Gastroesophageal sphincter (tissue), 4 donors: ENCODE data around the gene TMEM266. TPM values are rescaled to one million over a fixed set of nuclear protein-coding genes. Genes with fewer than 3 reads are reported as not detected.

Experiments
- ATAC-seq: fragments of 150-250 bp; one replicate; pipeline ENCODE4 v1.9.1; 2016; ENCODE audit warnings: mild to moderate bottlenecking, moderate library complexity
- H3K27ac ChIP-seq, 4 donors: fragments of 200-600 bp; sonication (generic) in 3 of 4; 1 replicate in 3 of 4; 2 replicates in 1 of 4; pipeline ENCODE4 v1.5.1; 2016 to 2019
- H3K27me3 ChIP-seq: fragments of 200-600 bp; sonication (generic); one replicate; pipeline ENCODE4 v1.5.1; 2019
- H3K36me3 ChIP-seq, 2 donors: fragments of 200-600 bp; sonication (generic); one replicate each; pipeline ENCODE4 v1.5.1; 2019; ENCODE audit warnings: control low read depth in 1 of 2
- H3K4me1 ChIP-seq, 3 donors: fragments of 200-600 bp; sonication (generic); 1 replicate in 2 of 3; 2 replicates in 1 of 3; pipeline ENCODE4 v1.5.1; 2016 to 2019; ENCODE audit warnings: control low read depth in 2 of 3
- H3K4me3 ChIP-seq, 2 donors: fragments of 200-600 bp; sonication (generic); one replicate each; pipeline ENCODE4 v1.5.1; 2019; ENCODE audit warnings: mild to moderate bottlenecking in 1 of 2, moderate library complexity in 1 of 2
- H3K9me3 ChIP-seq, 3 donors: fragments of 200-600 bp; sonication (generic); one replicate each; pipeline ENCODE4 v1.5.1; 2017 to 2019; ENCODE audit warnings: control low read depth in 2 of 3
- EP300 ChIP-seq: sonication (generic); formaldehyde crosslinking; IDR thresholded peaks from one replicate; pipeline ENCODE4 v1.6.1; 2017; ENCODE audit warnings: antibody characterized with exemption, mild to moderate bottlenecking
- POLR2A ChIP-seq, 2 donors: fragments of 450-650 bp; IDR thresholded peaks; one replicate each; pipeline ENCODE4 v1.6.1; 2017; ENCODE audit warnings: antibody characterized with exemption in 2 of 2, mild to moderate bottlenecking in 2 of 2, moderate library complexity in 1 of 2
- POLR2AphosphoS5 ChIP-seq: sonication (generic); formaldehyde crosslinking; IDR thresholded peaks from one replicate; pipeline ENCODE4 v1.6.1; 2017; ENCODE audit warnings: antibody characterized with exemption
- WGBS, 2 donors: methylation state at CpG; one replicate each; pipeline ENCODE4 v1.1.5; 2018; ENCODE audit warnings: low coverage in 1 of 2; 5-methylcytosine and 5-hydroxymethylcytosine counted together
- total RNA-seq, 4 donors: library from RNA; depleted of rRNA; stranded (reverse); fragments of >200 nt; gene quantifications; one replicate each; pipeline ENCODE4 v1.1.0, GENCODE V29; 2016
- TF ChIP-seq, protein P1 (sequence below), 4 experiments: fragments of 200-600 bp in 2 of 4; fragments of 450-650 bp in 2 of 4; sonication (generic) in 1 of 4; IDR thresholded peaks; one replicate each; pipeline ENCODE4 v1.5.1; 2017 to 2019; ENCODE audit warnings: antibody characterized with exemption in 4 of 4, mild to moderate bottlenecking in 2 of 4, moderate library complexity in 2 of 4

Gene TMEM266
- total RNA-seq, 4 donors from 2014 or later: 0.77 TPM; not detected in 3

- no peak for TF ChIP-seq POLR2AphosphoS5
- no peak for TF ChIP-seq POLR2A (IDR thresholded peaks at IDR 0.05)
- TF ChIP-seq, protein P1, sequence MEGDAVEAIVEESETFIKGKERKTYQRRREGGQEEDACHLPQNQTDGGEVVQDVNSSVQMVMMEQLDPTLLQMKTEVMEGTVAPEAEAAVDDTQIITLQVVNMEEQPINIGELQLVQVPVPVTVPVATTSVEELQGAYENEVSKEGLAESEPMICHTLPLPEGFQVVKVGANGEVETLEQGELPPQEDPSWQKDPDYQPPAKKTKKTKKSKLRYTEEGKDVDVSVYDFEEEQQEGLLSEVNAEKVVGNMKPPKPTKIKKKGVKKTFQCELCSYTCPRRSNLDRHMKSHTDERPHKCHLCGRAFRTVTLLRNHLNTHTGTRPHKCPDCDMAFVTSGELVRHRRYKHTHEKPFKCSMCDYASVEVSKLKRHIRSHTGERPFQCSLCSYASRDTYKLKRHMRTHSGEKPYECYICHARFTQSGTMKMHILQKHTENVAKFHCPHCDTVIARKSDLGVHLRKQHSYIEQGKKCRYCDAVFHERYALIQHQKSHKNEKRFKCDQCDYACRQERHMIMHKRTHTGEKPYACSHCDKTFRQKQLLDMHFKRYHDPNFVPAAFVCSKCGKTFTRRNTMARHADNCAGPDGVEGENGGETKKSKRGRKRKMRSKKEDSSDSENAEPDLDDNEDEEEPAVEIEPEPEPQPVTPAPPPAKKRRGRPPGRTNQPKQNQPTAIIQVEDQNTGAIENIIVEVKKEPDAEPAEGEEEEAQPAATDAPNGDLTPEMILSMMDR (IDR thresholded peaks at IDR 0.05): no peak
- no peak for TF ChIP-seq EP300
- Histone ChIP-seq H3K36me3 (no peaks in the 10 kb centered on the region), H3K27ac (no peak overlapping the region), H3K4me1 (no peaks in the 10 kb centered on the region), H3K4me3 (no peak overlapping the region), H3K9me3 (no peaks in the 10 kb centered on the region), H3K27me3 (peaks cover 42% of the 10 kb centered on the region)
- 16 to 41% methylated on average over 2 to 4 of the region's 10 CpGs for WGBS, 2 donors
- no peak for ATAC-seq
Observed at GRCh38 chr15:76183930-76184649, 124.3 kb downstream of the TMEM266 start.

DNA sequence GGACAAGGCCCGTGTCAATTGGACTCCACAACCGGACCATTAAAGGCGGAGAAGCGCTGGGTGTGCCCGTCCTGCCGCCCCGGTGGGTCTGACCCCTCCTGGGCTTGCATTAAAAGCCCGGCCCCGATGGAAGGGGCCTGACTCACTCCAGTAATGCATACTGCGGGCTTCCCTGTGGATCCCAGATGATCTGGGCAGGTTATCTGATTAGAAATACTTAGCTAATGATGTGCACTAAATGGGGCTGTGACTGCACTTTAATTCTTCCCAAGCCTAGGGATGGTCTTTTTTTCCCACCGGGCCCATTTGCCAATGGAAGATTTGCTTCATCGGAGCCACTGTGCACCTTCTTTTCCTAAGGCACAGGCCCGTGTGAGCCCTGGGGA lies 124.9 kb downstream of the TMEM266 start:
- Histone ChIP-seq H3K27ac (no peak overlapping the region), H3K4me1 (no peaks in the 10 kb centered on the region), H3K4me3 (no peak overlapping the region), H3K36me3 (no peaks in the 10 kb centered on the region), H3K9me3 (no peaks in the 10 kb centered on the region), H3K27me3 (peaks cover 45% of the 10 kb centered on the region)
- ATAC-seq: no peak
- WGBS, 2 donors: 86 to 95% methylated on average over 2 to 3 of the region's 13 CpGs
- TF ChIP-seq POLR2AphosphoS5: no peak
- no peak for TF ChIP-seq EP300
- no peak for TF ChIP-seq POLR2A (IDR thresholded peaks at IDR 0.05)
- TF ChIP-seq, protein P1 (IDR thresholded peaks at IDR 0.05): no peak

- Histone ChIP-seq H3K4me3 (no peak overlapping the region), H3K27me3 (peaks cover 54% of the 10 kb centered on the region), H3K27ac (no peak overlapping the region), H3K36me3 (no peaks in the 10 kb centered on the region), H3K9me3 (no peaks in the 10 kb centered on the region), H3K4me1 (peaks cover 0 to 7% (median 4%) of the 10 kb centered on the region in 3 donors)
- 45% methylated on average over 3 of the region's 3 CpGs; no CpG with 5 or more reads in 1 of the 2 donors for WGBS, 2 donors
- TF ChIP-seq, protein P1 (IDR thresholded peaks at IDR 0.05): peak in 2 of 4 experiments; percentile 27 to 42
- no peak for TF ChIP-seq POLR2A (IDR thresholded peaks at IDR 0.05)
- ATAC-seq: no peak
Observed at GRCh38 chr15:76185716-76186115, 125.9 kb downstream of the TMEM266 start.

- peaks cover 65% of the 10 kb centered on the region for H3K27me3 ChIP-seq
- no peak for ATAC-seq
- 52% methylated on average over 2 of the region's 4 CpGs; no CpG with 5 or more reads in 1 of the 2 donors for WGBS, 2 donors
Observed at GRCh38 chr15:76187163-76187562, 127.4 kb downstream of the TMEM266 start.

More at GRCh38 chr15:76187163-76187562, 127.4 kb downstream of the TMEM266 start:
- no peaks in the 10 kb centered on the region for H3K9me3 ChIP-seq
- TF ChIP-seq, protein P1 (IDR thresholded peaks at IDR 0.05): no peak
- TF ChIP-seq POLR2A (IDR thresholded peaks at IDR 0.05): no peak
- no peak for TF ChIP-seq POLR2AphosphoS5
- H3K4me1 ChIP-seq: peaks cover 0 to 19% (median 7%) of the 10 kb centered on the region in 3 donors
- no peak overlapping the region for H3K4me3 ChIP-seq
- no peak overlapping the region for H3K27ac ChIP-seq
- H3K36me3 ChIP-seq: no peaks in the 10 kb centered on the region
